Right forelimb (tissue), 1 donor: ENCODE measurements around the gene EXOC1.
"Not testable (repeated sequence)": the region's sequence is repeated elsewhere in the genome, so short reads cannot be mapped to it uniquely, and the experiment has no call there.

ENCODE experiments used
- DNase-seq: peaks from one replicate; pipeline ENCODE4 v3.0.0-alpha.2; 2018

EXOC1 gene

DNA sequence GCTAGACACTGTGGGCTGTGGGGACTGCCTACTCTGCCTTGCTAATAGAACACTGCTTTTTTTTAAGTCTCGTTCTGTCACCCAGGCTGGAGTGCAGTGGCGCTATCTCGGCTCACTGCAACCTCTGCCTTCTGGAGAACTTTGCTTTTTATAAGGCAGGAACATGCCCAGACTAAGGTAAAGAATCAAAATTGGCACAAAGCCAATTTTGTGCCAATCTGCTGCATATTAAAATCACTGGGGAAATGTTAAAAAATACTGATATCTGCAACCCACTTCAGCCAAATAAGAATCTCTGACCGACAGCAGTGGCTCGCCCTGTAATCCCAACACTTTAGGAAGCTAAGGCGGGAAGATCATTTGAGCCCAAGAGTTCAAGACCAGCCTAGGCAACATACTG lies 58.8 kb downstream of the EXOC1 start:
- DNase-seq = no peak

DNA sequence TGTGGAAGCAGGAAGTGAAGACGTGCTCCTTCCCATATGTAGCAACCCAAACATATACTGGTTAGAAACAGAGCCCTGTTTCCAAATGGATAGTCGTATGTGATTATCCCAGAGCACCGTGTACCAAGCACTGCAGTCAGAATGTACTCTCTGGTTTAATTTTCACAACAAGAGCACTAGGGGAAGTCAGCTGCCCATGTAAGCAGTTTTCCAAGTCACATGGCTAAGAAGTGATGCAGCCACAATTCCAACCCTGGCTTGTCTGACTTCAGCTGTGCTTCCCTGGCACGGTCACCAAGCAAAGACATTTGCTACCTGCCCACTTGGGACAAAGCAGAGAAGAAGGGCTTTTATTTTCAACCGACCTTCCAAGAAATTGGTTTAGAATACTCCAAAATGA lies 67.1 kb downstream of the EXOC1 start:
- no peak for DNase-seq

DNA sequence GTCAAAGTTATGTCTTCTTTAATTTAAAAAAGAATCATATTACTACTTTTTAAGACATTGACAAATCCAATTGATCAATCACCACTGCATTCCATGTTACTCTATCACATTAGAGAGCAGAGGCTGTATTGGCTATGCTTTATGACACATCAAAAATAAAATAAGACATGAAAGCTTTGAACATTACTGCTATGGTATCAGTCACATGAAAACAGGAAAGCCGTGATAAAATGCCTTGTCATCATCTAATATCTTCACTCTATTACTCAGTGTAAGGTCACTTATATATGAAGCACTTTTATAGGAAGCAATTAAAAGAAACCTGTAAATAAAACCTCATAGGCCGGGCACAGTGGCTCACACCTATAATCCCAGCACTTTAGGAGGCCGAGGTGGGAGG lies 67.6 kb downstream of the EXOC1 start:
- DNase-seq = no peak

DNA sequence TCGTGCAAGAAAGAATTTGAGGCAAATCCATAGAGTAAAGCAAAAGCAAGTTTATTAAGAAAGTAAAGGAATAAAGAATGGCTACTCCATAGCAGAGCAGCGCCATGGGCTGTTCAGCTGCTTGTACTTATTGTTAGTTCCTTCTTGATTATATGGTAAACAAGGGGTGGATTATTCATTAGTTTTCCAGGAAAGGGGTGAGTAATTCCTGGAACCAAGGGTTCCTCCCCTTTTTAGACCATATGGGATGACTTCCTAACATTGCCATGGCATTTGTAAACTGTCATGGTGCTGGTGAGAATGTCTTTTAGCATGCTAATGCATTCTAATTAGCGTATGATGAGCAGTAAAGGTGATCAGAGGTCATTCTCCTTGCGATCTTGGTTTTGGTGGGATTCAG lies 71.8 kb downstream of the EXOC1 start:
- DNase-seq = no peak

DNA sequence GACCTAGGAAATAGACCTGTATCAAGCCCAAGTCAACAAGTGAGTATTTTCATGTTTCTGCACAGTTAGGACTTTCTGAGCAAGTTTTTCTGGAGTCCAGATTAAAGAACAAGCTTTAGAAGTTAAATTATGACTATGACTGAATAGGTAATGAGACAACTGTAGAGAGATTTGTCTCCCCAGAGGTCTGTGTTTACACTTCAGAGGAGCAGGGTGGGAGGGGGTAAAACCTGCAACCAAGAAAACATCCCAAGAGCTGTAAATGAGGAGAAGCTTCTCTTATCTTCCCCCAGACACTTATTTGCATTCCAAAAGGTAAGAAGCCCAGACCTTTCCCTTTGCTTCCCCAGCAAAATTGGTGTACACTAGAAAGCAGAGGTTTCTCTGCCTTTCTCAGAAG lies 73.2 kb downstream of the EXOC1 start:
- DNase-seq = no peak

DNA sequence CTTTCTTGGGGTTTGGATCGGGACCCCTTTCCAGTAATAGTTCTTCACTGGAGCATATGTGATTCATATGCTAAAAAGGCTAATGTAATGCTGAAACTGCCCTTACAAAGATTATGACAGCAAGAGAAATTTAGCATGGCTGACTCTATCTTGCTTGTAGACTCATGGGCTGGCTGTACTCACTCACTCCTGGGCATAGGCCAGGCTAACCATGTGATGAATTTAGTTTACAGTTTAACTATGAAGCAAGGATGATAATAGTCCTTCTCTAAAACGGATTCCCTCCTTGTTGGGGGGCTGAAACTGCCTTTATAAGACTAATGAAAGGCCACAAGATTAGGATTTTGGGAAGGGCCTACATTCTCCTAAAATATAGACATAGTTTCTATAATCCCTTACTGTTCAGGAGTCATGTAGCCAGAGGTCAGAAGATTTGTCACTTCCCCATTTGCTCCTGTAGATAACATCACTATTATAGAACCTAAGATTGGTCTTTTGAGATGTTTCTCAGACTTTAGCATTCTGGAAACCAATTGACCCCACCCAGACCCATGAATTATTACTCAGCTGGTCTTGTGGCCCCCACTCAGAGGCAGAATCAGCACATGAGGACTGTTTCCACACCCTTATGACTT lies 74.5 kb downstream of the EXOC1 start:
- DNase-seq = no peak

DNA sequence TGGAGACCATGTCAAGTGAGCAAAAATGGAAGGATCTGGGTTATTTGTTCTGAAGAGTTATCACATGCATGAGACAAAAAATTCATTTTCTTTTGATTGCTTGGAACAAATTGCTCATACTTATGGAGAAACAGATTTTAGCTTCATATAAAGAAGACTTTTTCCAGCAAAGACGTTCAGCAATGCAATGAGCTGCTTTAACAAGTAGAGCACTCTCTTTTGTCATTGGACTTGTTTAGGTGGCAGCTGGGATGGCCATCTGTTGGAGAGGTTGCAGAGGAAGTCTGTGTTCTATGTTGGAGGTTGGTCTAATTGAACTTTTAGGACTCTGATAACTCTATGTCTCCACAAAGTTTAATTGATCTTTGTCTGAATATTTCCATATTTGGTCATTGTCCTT lies 75.4 kb downstream of the EXOC1 start:
- DNase-seq = no peak

DNA sequence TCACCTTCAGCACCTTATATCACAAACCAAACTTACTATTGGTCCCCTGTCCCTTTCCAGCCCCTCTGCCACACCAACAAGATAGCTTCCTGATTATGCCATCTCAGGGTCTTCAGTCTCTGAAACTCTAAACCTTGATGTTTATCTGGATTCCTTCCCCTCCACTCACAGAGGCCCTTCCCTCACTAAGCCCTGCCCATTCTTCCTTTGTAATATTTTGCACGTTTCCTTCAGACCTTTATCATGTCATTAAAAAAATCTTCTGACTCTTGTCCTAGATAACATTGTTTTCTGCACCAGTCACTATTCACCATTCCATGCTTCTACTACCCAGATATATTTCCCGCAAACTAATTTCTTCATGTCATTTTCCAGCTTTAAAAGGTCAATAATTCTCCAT lies 77.6 kb downstream of the EXOC1 start:
- DNase-seq = no peak

DNA sequence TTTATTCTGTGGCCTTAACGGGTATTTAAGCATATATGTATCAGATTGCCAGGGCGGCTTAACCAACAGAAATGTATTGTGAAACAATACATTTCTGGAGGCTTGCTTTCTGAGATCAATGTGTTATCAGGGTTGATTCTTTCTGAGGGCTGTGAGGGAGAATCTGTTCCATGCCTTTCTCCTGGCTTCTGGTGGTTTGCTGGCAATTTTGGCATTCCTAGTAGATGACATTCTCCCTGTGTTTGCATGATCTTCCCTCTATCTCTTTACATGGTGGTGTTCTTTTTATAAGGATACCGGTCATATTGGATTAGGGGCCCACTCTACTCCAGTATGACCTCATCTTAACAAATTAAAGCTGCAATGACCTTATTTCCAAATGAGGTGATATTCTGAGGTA lies 78.4 kb downstream of the EXOC1 start:
- no peak for DNase-seq

DNA sequence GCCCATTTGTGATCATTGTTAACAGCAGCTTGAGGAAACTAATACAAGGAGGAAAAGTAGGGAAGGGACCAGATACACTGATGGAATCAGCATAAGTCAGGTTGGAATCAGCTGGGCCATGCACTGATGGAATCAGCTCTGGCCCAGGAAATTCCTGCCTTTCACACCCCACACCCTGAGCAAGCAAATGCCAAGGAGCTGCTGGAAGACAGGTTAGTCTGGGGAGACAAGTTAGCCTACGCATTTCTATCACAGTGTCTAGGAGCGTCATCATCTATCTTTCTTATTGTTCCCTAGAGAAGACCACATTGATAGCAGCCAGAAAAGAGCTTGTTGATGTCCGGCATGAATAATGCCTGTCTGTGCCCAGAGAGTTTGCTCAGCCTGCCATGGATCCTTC lies 79.1 kb downstream of the EXOC1 start:
- DNase-seq = no peak

DNA sequence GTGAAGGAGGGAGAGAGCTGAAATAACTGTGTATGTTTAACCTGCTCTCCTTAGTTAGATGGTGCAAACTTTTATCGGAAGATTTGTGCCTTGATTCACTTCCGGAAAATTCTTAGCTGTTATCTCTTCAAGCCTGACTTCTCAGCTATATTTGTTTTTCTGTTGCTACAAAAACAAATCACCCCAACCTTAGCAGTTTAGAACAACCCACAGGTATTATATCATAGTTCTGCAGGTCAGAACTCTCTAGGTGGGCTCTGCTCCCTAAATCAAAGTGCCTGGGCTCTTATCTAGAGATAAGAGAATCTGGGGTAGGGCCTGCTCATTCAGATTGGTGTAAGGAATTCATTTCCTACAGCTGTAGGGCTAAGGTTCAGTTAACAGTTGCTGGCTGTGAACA lies 80.2 kb downstream of the EXOC1 start:
- no peak for DNase-seq

DNA sequence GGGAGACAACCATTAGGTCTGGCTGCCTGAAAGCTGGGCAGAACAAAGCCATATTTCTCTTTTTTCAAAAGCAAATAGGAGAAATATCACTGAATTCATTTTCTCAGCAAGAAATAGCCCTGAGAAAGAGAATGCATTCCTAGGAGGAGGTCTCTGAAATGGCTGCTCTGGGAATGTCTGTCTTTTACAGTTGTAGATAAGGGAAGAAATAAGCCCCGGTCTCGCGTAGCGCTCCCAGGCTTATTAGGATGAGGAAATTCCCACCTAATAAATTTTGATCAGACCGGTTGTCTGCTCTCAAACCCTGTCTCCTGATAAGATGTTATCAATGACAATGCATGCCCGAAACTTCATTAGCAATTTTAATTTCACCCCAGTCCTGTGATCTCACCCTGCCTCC lies 82.5 kb downstream of the EXOC1 start:
- DNase-seq = not testable (repeated sequence)

DNA sequence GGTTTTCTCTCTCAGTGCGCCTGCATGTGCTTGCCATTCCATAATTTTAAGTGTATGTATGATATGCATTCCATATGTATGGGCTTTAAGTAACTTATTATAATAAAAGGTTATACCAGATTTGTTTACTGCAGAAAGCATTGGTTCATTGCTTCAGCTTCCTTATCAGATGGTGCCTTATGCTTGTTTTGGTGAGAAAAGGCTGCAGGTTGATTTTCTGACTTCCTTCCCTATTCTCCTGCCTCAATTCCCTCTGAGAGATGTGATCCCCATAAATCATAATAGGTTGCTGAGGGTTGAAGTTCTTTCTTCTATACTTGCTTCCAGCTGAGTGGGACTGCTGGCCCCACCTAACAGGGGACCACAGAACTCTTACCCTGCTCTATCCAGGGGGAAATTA lies 85.0 kb downstream of the EXOC1 start:
- no peak for DNase-seq

DNA sequence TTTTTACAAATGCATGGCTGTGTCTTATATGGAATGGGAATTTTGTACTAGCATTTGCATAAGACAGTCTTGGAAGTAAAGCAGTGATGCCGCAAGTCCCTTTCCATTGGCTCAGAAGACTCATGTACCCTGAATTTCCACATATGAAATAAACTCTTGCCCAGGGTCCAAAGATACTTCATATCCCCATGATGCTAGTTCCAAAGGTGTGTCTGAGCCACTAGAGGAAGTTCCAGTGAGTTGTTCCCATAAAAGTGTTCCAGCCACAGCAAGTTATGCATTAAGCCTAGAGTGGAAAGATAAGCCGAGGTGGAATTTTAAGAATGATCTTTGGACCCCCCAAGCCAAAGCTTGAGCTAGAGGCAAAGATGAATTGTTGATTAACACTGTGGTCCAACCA lies 86.0 kb downstream of the EXOC1 start:
- DNase-seq = no peak

DNA sequence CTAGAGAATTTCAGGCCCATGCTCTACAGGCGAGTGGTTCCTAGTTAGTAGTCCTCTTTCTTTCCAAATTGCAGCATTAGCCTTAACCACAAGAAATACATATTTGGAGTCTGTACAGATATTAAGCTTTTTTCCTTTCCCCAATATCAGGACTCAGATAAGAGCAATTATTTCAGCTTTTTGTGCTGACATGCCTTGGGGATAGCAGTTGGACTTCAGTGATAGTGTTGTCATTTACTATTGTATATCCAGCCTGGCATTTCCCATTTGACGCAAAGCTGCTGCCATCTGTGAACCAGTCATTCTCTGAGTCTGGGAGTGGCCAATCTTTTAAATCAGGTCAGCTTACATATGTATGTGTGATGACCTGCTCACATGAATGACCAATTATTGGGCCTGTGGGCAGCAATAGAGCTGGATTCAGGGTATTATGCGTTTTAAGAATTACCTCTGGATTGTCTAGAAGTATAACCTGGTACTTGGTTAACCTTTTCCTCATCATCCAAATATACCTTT lies 88.5 kb downstream of the EXOC1 start:
- no peak for DNase-seq

DNA sequence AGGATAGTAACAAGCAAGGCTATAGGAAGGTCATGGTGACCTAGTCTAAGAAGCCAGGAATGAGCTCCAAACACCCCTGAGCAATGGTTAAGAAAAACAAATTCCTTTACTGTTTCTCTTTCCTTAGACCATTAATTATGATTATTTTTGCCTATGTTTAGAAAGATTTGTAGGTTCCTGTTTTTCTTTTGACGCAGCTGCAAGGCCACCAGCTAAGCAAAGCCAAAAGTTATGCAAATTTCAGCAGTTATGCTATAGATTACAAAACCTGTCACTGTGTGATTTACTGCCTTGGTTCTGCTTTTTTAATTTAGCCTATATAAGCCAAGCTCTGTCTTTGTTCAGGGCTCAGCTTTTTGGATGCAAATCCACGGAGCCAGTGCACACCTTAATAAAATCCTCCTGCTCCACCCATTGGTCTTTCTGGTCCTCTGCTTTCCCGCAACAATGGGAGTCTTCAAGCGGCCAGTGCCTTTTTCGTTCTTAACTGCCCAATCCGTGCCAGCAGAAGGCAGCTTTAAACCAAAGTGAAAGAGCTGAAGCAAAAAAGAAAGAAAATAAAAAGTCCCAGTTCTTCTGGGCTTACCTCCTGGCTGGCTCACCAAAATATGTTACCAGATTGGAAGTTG lies 93.9 kb downstream of the EXOC1 start:
- DNase-seq = no peak

DNA sequence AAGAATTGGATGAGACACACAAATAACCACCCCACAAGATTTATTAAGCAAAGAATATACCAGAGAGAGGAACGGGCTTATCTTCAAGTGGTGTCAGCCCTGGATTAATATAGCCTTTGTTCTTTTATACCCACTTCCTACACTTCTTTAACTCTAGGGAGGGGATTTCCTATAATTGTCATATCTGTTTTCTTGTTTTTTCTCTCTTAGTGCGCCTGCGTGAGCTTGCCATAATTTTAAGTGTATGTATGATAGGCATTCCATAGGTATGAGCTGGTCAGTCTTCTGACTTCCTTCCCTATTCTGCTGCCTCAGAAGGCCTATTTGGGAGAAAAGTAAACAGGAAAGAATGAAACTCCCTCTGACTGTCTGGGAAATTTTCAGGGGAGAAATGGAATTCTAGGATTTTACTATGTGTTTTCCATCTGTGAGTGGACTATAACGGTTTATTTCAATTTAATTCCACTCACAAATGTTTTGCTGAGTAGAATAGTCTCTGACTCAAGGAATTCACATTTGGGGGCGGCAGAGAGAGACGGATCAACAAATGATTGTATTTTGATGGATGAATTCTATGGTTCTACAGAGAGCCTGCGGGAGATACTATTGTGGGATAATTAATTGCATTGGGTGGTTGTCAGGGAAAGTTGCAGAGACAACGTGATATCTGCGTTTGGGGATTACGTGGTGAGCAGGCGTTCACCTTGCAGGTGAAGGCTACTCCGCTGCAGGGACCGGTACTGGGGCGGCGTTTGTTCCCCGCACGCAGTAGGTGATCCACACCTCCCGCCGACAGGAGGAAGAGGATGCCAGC lies 94.7 kb downstream of the EXOC1 start:
- no peak for DNase-seq

DNA sequence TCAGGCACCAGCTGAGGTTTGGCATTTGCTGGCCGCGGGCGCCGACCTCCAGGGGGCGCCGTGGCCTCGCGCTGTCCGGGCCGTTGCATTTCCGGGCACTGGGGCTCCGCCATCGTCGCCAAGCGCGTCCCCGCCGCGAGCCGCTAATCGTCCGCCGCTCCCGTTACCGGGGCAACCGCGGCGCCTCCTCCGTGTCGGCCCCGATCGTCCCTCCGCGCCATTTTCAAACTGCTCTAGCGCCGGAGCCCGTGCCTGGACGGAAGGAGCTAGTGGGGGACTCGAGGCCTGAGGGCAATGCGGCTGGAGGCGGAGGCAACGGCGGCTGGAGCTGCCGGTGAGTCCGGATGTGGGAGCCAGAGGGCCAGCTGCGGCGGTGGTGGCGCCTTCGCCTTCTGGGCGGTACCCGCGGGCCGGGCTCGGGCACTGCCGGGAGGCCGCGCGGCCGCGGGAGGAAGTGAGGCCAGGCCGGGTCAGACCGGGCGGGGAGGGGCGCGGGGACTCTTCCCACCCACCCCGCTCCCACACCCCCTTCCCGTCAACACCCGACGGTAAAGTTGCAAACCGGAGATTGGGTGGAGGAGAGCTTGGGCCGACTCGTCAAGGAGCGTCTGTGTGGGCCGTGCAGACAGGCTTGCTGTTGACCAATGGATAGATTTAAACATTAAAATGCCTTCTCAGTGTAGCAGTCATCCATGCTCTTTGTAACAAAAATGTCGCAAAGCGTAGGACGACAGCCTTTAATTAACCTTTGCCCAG lies 95.5 kb downstream of the EXOC1 start, which contains the start of gene CEP135:
TSS of gene CEP135 (plus strand) at position 220 of the 756 bp plus-strand sequence. CDS start 3,186 bp downstream, outside the sequence.
- DNase-seq = peak; percentile 97

DNA sequence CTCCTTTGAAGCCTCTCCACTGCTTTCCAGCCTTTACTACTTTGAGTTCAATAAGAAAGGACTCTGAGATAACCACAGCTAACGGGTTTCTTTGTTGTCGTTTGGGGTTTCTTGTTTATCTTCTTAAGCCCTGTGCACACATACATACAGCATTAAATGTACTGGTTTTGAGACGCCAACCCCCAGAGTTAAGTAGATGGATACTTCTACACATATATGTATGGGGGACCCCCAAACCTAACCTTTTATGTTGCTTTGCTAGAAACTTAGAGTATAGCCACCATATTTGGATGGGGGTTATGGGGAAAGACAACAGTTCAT lies 96.0 kb downstream of the EXOC1 start:
- DNase-seq = no peak

DNA sequence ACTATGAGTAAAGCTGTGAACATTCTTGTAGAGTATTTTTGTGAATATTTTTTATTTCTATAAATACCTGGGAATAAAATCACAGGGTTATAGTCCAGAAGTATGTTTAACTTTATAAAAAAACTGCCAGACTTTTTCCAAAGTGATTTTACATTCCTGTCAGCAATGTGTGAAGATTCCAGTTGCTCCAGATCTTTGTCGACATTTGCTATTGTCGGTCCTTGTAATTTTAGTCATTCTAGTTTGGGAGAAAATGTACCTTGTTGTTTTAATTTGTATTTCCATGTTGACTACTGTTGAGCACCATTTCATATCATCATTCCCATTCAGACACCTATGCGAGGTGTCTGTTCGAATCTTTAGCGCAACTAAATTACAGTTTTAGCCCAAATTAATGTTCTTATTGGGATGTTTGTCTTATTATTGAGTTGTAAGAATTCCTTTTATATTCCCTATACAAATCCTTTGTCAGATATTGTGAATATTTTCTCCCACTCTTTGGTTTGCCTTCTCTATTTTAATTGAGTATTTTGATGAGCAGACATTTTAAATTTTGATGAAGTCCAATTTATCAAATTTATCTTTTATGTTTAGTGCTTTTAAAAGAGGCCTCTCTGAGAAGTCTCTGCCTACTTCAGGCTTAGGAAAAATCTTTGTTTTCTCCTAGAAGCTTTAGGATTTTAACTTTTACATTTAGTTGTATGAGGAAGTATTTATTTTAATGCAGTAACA lies 97.9 kb downstream of the EXOC1 start:
- DNase-seq = no peak
